Activated naive CD4-positive, alpha-beta T cell (primary cell): ENCODE data around the gene GPALPP1.
"Not testable (repeated sequence)": the region's sequence is repeated elsewhere in the genome, so short reads cannot be mapped to it uniquely, and the experiment has no call there.

ENCODE experiments used
- DNase-seq, 4 experiments: peaks; one replicate each; lab custom pipeline; 2025; lab: John Stamatoyannopoulos, UW

The GPALPP1 gene

GRCh38 chr13:45063261-45063860, 74.0 kb downstream of the GPALPP1 start:
- DNase-seq = no peak

- DNase-seq = not testable (repeated sequence)
These were observed 74.6 kb downstream of the GPALPP1 start for GRCh38 chr13:45063889-45064288.

GRCh38 chr13:45064889-45065288, 75.6 kb downstream of the GPALPP1 start:
- DNase-seq = no peak

GRCh38 chr13:45068036-45069001, 79.0 kb downstream of the GPALPP1 start:
- no peak for DNase-seq

- no peak for DNase-seq
These were observed 84.5 kb downstream of the GPALPP1 start for GRCh38 chr13:45073809-45074208.

- DNase-seq = no peak
These were observed 85.4 kb downstream of the GPALPP1 start for GRCh38 chr13:45074721-45075120.

- no peak for DNase-seq
These were observed 88.7 kb downstream of the GPALPP1 start for GRCh38 chr13:45078003-45078402.
